A549 treated with CORT108297 at 1 μM for 4 hours (cell line): ENCODE data around the gene CWC15. TPM values are rescaled to one million over a fixed set of nuclear protein-coding genes. Genes with fewer than 3 reads are reported as not detected.

ENCODE experiments used
- total RNA-seq: library from RNA; stranded (reverse); fragments of 200-300 nt; extraction: Qiagen RNA extraction; gene quantifications from 5 replicates; pipeline ENCODE4 v1.2.3, GENCODE V29; 2022

CWC15 gene
- total RNA-seq, result 27.0 to 33.0 TPM (median 29.9 TPM) in 5 replicates

GRCh38 chr11:94973099-94973968, at the start of gene CWC15, which contains the start of gene KDM4D:
TSS of gene CWC15 (minus strand) at chr11:94973556. CDS start at chr11:94972185, 1,371 bp downstream.
TSS of gene KDM4D (plus strand) at chr11:94973709. CDS start at chr11:94997373, 23,664 bp downstream.

Other genes starting within 250 kb of the CWC15 start
- 7.5 to 9.7 TPM (median 8.0 TPM) in 5 replicates for gene AMOTL1, start 205.2 kb downstream of the CWC15 start, total RNA-seq
- gene KDM4D, start 153 bp upstream of the CWC15 start, total RNA-seq, result 0.26 to 0.45 TPM (median 0.39 TPM) in 5 replicates
- gene KDM4E, start 51.7 kb upstream of the CWC15 start, total RNA-seq, result not detected in 5 replicates
- gene KDM4F, start 75.9 kb upstream of the CWC15 start, total RNA-seq, result not detected in 5 replicates
- gene SRSF8, start 93.4 kb upstream of the CWC15 start, total RNA-seq, result 17.1 to 21.4 TPM (median 19.7 TPM) in 5 replicates
- gene ENDOD1, start 116.3 kb upstream of the CWC15 start, total RNA-seq, result 12.8 to 15.8 TPM (median 14.0 TPM) in 5 replicates